OCI-LY1 (cell line): ENCODE results near the gene BRD7.

Source experiments
- EZH2 ChIP-seq: fragments of 200-600 bp; sonication (generic), shearing (Covaris generic); IDR thresholded peaks from 2 replicates; pipeline ENCODE4 v1.8.0; 2017; ENCODE audit warnings: borderline replicate concordance, mixed run types, mild to moderate bottlenecking, antibody characterized with exemption, low read length, moderate library complexity, mixed read lengths
- TF ChIP-seq, protein P1 (sequence below): fragments of 200-600 bp; sonication (generic), shearing (Covaris generic); IDR thresholded peaks from 2 replicates; pipeline ENCODE4 v1.5.1; 2017; ENCODE audit warnings: mild to moderate bottlenecking, antibody characterized with exemption, low read length, moderate library complexity, mixed read lengths

DNA sequence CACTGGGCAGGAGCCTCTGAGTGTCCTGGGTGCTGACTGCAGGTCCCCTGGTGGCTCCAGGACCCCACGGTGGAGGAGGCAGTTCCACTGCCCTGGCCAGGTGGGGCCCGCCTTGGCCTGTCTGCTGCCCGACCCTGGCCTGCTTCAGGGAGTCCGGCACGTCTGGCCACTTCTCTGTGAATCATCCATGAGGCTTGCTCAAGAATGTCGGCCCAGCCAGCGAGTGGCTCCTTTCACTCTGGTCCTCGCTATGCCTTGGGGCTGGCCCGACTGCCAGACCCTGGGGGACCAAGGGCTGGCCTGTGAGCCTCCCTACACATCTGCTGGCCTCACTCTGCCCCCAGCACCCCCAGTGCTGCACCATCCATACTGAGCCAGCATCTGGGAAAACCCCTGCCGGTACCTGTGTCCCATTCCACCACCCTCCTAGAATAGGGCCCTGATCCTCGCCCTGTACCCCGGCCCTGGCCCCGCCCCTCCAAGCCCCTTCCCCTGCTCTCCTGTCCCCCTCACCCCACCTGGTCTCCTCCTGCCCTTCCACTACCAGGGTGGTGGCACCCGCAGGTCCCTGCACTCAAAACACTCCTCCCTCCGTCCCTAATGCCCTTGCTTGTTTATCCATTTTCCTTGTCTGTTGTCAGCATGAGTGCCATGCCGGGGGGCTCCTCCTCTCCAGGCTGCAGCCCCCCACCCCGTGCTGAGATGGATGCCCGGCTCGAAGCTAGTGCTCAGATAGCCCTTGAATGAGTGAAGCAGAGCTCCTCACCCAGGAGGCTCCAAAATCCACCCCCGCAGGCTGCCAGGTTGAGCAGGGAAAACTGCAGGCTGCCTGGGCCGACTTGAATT is 66.9 kb downstream of the BRD7 start:
- TF ChIP-seq, protein P1, sequence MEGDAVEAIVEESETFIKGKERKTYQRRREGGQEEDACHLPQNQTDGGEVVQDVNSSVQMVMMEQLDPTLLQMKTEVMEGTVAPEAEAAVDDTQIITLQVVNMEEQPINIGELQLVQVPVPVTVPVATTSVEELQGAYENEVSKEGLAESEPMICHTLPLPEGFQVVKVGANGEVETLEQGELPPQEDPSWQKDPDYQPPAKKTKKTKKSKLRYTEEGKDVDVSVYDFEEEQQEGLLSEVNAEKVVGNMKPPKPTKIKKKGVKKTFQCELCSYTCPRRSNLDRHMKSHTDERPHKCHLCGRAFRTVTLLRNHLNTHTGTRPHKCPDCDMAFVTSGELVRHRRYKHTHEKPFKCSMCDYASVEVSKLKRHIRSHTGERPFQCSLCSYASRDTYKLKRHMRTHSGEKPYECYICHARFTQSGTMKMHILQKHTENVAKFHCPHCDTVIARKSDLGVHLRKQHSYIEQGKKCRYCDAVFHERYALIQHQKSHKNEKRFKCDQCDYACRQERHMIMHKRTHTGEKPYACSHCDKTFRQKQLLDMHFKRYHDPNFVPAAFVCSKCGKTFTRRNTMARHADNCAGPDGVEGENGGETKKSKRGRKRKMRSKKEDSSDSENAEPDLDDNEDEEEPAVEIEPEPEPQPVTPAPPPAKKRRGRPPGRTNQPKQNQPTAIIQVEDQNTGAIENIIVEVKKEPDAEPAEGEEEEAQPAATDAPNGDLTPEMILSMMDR, result no peak
- no peak for TF ChIP-seq EZH2
